Memory B cell (primary cell): ENCODE results near the gene LGI4.

ENCODE experiments used
- ATAC-seq: fragments of 150-1000 bp; cut with Tn5 transposase; 2 replicates; pipeline ENCODE4 v1.10.0; 2021; ENCODE audit warnings: low read depth, mild to moderate bottlenecking, moderate library complexity
- DNase-seq, 2 donors: peaks; one replicate each; pipeline ENCODE4 v3.0.0; 2022; ENCODE audit warnings: low spot score in 2 of 2
- H3K27ac Mint-ChIP-seq: one replicate; pipeline ENCODE4 v1.8.0; 2022; ENCODE audit warnings: mild to moderate bottlenecking, moderate library complexity, mixed read lengths
- H3K27me3 Mint-ChIP-seq: one replicate; pipeline ENCODE4 v1.8.0; 2022; ENCODE audit warnings: mixed read lengths
- H3K36me3 Mint-ChIP-seq: one replicate; pipeline ENCODE4 v1.8.0; 2022; ENCODE audit warnings: mild to moderate bottlenecking, mixed read lengths
- H3K4me1 Mint-ChIP-seq: one replicate; pipeline ENCODE4 v1.8.0; 2022; ENCODE audit warnings: mixed read lengths
- H3K4me3 Mint-ChIP-seq: one replicate; pipeline ENCODE4 v1.8.0; 2022; ENCODE audit warnings: mild to moderate bottlenecking, moderate library complexity, mixed read lengths
- H3K9me3 Mint-ChIP-seq: one replicate; pipeline ENCODE4 v1.8.0; 2022; ENCODE audit warnings: mixed read lengths

Gene LGI4

GRCh38 chr19:35075202-35076025, 59.4 kb downstream of the LGI4 start:
- Mint-ChIP-seq H3K4me1 (peaks cover 25% of the 10 kb centered on the region), H3K36me3 (peaks cover 2% of the 10 kb centered on the region), H3K27me3 (peaks cover 14% of the 10 kb centered on the region), H3K9me3 (no peaks in the 10 kb centered on the region), H3K4me3 (no peak overlapping the region), H3K27ac (no peak overlapping the region)
- no peak for ATAC-seq
- no peak for DNase-seq
